Measurements from ENCODE around the gene TLE4. TPM values are rescaled to one million over a fixed set of nuclear protein-coding genes. Genes with fewer than 3 reads are reported as not detected.
A peak's percentile ranks its signal among the peaks of the same experiment; 100 is the strongest.

The TLE4 gene
- polyA plus RNA-seq, 1 of the 3 experiments (the other 2 are of a cell fraction), result 40.4 TPM

- Histone ChIP-seq H3K27ac (ENCODE audit: low read depth in 2 of 2, low read length in 1 of 2) (peak overlapping the region; percentile 97), H4K20me1 (ENCODE audit: insufficient read depth) (peaks cover 12% of the 10 kb centered on the region; the same call in 1 of the 2 replicates), H3K9me3 (no peaks in the 10 kb centered on the region), H3K36me3 (replicated peaks in 1 of 2; ENCODE audit: control insufficient read depth in 1 of 2, insufficient read depth in 2 of 2, low read length in 1 of 2) (peaks cover 6 to 14% of the 10 kb centered on the region in 2 experiments), H3K9me2 (no peaks in the 10 kb centered on the region), H3K27me3 (ENCODE audit: insufficient read depth) (no peaks in the 10 kb centered on the region), H3K9ac (peak overlapping the region; percentile 97), H3K4me1 (ENCODE audit: control insufficient read depth in 1 of 2, insufficient read depth in 2 of 2, low read depth in 1 of 2, low read length in 1 of 2) (peaks cover 0 to 10% of the 10 kb centered on the region in 2 experiments; a peak in 2 of 4 replicates), H3K79me2 (ENCODE audit: insufficient read depth) (peaks cover 65% of the 10 kb centered on the region), H3F3A (replicated peaks; ENCODE audit: insufficient read depth) (peaks cover 4% of the 10 kb centered on the region), H3K4me3 (ENCODE audit: low read depth in 2 of 2, low read length in 1 of 2) (peak overlapping the region; percentile 87 to 97), H2AFZ (ENCODE audit: low read depth) (no peak overlapping the region), H3K4me2 (peak overlapping the region; percentile 70)
- CTCF ChIA-PET, result interaction anchor here (1.0 to 1.1 kb wide), 2 partner anchors 444 to 590 kb away, joined by 3 read pairs; no protein-coding TSS in a partner anchor
- POLR2A ChIA-PET, result interaction anchor here (0.6 kb wide), 1 partner anchor 576 kb away, joined by 5 read pairs; no protein-coding TSS in a partner anchor
- DNase-seq, result no peak
- TF ChIP-seq SIN3A (IDR thresholded peaks at IDR 0.05; ENCODE audit: borderline replicate concordance, low read depth, low read length) (peak; percentile 40; the same call in 1 of the 2 replicates), TAF1 (IDR thresholded peaks at IDR 0.05; ENCODE audit: borderline replicate concordance, low read depth, low read length) (no peak)
- under 1% methylated on average over 12 of the region's 29 CpGs for WGBS (ENCODE audit: low lambda C conversion rate)
Observed at GRCh38 chr9:79573412-79573923, 1.7 kb downstream of the TLE4 start.

GRCh38 chr9:79574136-79574535, 2.4 kb downstream of the TLE4 start:
- Histone ChIP-seq H3K79me2 (ENCODE audit: insufficient read depth) (peaks cover 72% of the 10 kb centered on the region), H2AFZ (ENCODE audit: low read depth) (no peak overlapping the region), H3K9me3 (no peaks in the 10 kb centered on the region), H3K4me3 (ENCODE audit: low read depth in 2 of 2, low read length in 1 of 2) (peak overlapping the region; percentile 87 to 97), H3K27me3 (ENCODE audit: insufficient read depth) (no peaks in the 10 kb centered on the region), H3K36me3 (replicated peaks in 1 of 2; ENCODE audit: control insufficient read depth in 1 of 2, insufficient read depth in 2 of 2, low read length in 1 of 2) (peaks cover 8 to 15% of the 10 kb centered on the region in 2 experiments), H3K27ac (ENCODE audit: low read depth in 2 of 2, low read length in 1 of 2) (peak overlapping the region; percentile 97), H3K9ac (peak overlapping the region; percentile 97), H3K9me2 (no peaks in the 10 kb centered on the region), H3K4me1 (ENCODE audit: control insufficient read depth in 1 of 2, insufficient read depth in 2 of 2, low read depth in 1 of 2, low read length in 1 of 2) (peaks cover 2 to 17% of the 10 kb centered on the region in 2 experiments; a peak in 3 of 4 replicates), H3K4me2 (peak overlapping the region; percentile 70), H4K20me1 (ENCODE audit: insufficient read depth) (peaks cover 12% of the 10 kb centered on the region; the same call in 1 of the 2 replicates), H3F3A (replicated peaks; ENCODE audit: insufficient read depth) (peaks cover 4% of the 10 kb centered on the region)
- DNase-seq, result no peak
- WGBS (ENCODE audit: low lambda C conversion rate), result 5% methylated on average over 5 of the region's 5 CpGs
- POLR2A ChIA-PET, result no interaction called here
- no peak for TF ChIP-seq FOXJ3 (CRISPR knock-in tag; IDR thresholded peaks at IDR 0.05)
- no peak for TF ChIP-seq FOSL2 (IDR thresholded peaks at IDR 0.05; ENCODE audit: borderline replicate concordance, low read depth)
- CTCF ChIA-PET, result interaction anchor here (0.6 to 1.1 kb wide), 4 partner anchors 111 to 947 kb away, joined by 3 to 4 read pairs (median 3); no protein-coding TSS in a partner anchor

DNA sequence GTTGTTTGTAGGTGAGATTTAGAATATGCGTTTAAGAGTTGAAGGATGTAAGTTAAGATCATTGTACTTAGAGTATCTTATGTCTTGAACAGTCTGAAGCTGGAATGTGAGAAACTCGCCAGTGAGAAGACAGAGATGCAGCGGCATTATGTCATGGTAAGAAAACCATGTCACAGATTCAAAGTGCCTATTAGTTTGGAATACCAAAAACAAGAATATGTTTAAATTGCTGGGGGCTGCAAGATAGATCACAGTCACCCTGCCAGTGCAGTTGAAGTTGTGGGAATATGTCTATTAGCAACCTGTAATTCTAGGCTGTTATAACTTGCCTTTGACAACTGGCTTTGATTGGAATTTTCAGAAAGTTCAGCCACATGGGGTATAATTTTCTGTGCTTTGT, 3.0 kb downstream of the TLE4 start:
- ChIA-PET POLR2A (no interaction called here), CTCF (interaction anchor here (0.6 kb wide), 1 partner anchor 948 kb away, joined by 3 read pairs; no protein-coding TSS in a partner anchor)
- no peak overlapping the region for H2AFZ ChIP-seq (ENCODE audit: low read depth)
- H3K4me3 ChIP-seq (ENCODE audit: low read depth in 2 of 2, low read length in 1 of 2), result peak overlapping the region; percentile 87 to 97
- peaks cover 78% of the 10 kb centered on the region for H3K79me2 ChIP-seq (ENCODE audit: insufficient read depth)
- peaks cover 15 to 18% of the 10 kb centered on the region in 2 experiments for H3K36me3 ChIP-seq (replicated peaks in 1 of 2; ENCODE audit: control insufficient read depth in 1 of 2, insufficient read depth in 2 of 2, low read length in 1 of 2)
- H3K4me2 ChIP-seq, result peak overlapping the region; percentile 70
- TF ChIP-seq USF2 (IDR thresholded peaks at IDR 0.05; ENCODE audit: borderline replicate concordance, low read depth, low read length), result no peak
- no peak for TF ChIP-seq YY1 (IDR thresholded peaks at IDR 0.05; ENCODE audit: low read depth)
- TF ChIP-seq FOXJ3 (CRISPR knock-in tag; IDR thresholded peaks at IDR 0.05), result no peak
- no peak for TF ChIP-seq RXRA (IDR thresholded peaks at IDR 0.05; ENCODE audit: borderline replicate concordance, low read depth)
- TF ChIP-seq NRF1 (IDR thresholded peaks at IDR 0.05; ENCODE audit: low read depth, low read length), result no peak
- TF ChIP-seq EP300 (IDR thresholded peaks at IDR 0.05; ENCODE audit: borderline replicate concordance in 1 of 2, low read depth in 1 of 2, low read length in 1 of 2), result no peak
- no peak for TF ChIP-seq USF1 (IDR thresholded peaks at IDR 0.05; ENCODE audit: borderline replicate concordance, low read depth)
- TF ChIP-seq TAF1 (IDR thresholded peaks at IDR 0.05; ENCODE audit: borderline replicate concordance, low read depth, low read length), result no peak
- TF ChIP-seq ELF1 (IDR thresholded peaks at IDR 0.05), result no peak
- 0 out of 2 replicates have a peak, but pooled peaks have one; percentile 42 for TF ChIP-seq SIN3A (IDR thresholded peaks at IDR 0.05; ENCODE audit: borderline replicate concordance, low read depth, low read length)
- TF ChIP-seq RAD21 (IDR thresholded peaks at IDR 0.05; ENCODE audit: low read length), result peak; percentile 5; the same call in 1 of the 2 replicates
- TF ChIP-seq CTCF (IDR thresholded peaks at IDR 0.05), result no peak
- no peak for TF ChIP-seq JUND (IDR thresholded peaks at IDR 0.05)
- no peak for TF ChIP-seq POLR2AphosphoS5 (IDR thresholded peaks at IDR 0.05; ENCODE audit: low read depth, low read length)
- DNase-seq, result no peak
- 25% methylated on average over 3 of the region's 3 CpGs for WGBS (ENCODE audit: low lambda C conversion rate)
- peak overlapping the region; percentile 97 for H3K9ac ChIP-seq
- H3K4me1 ChIP-seq (ENCODE audit: control insufficient read depth in 1 of 2, insufficient read depth in 2 of 2, low read depth in 1 of 2, low read length in 1 of 2), result peaks cover 9 to 21% of the 10 kb centered on the region in 2 experiments; a peak in 3 of 4 replicates
- H3K27me3 ChIP-seq (ENCODE audit: insufficient read depth), result no peaks in the 10 kb centered on the region
- H3K9me2 ChIP-seq, result no peaks in the 10 kb centered on the region
- no peaks in the 10 kb centered on the region for H3K9me3 ChIP-seq
- H4K20me1 ChIP-seq (ENCODE audit: insufficient read depth), result peaks cover 13% of the 10 kb centered on the region; the same call in 1 of the 2 replicates
- H3K27ac ChIP-seq (ENCODE audit: low read depth in 2 of 2, low read length in 1 of 2), result peak overlapping the region; percentile 97; a peak in 3 of 4 replicates
- H3F3A ChIP-seq (replicated peaks; ENCODE audit: insufficient read depth), result peaks cover 4% of the 10 kb centered on the region

Measured in SK-N-SH (cell line).